Lung (tissue), 12 donors: ENCODE results near the gene ANKFN1. TPM values are rescaled to one million over a fixed set of nuclear protein-coding genes. Genes with fewer than 3 reads are reported as not detected.

ENCODE experiments used
- ATAC-seq: fragments of 200-7000 bp; cut with Tn5 transposase; one replicate; pipeline ENCODE4 v1.9.1; 2020; ENCODE audit warnings: moderate number of reproducible peaks; ENCODE audit not compliant: insufficient read depth, low FRiP score
- DNase-seq, 3 donors: peaks; one replicate each; pipeline ENCODE4 v3.0.0-alpha.2; 2013 to 2017
- H3K27ac ChIP-seq, 2 donors: one replicate each; pipeline ENCODE4 v1.5.1; 2013; ENCODE audit warnings: mild to moderate bottlenecking in 2 of 2, moderate library complexity in 2 of 2, control low read depth in 1 of 2, inconsistent platforms in 1 of 2, low read depth in 1 of 2, low read length in 1 of 2
- H3K27me3 ChIP-seq, 3 donors: one replicate each; pipeline ENCODE4 v1.5.1; 2013; ENCODE audit warnings: low read length in 2 of 3; ENCODE audit not compliant: control insufficient read depth in 3 of 3, insufficient read depth in 3 of 3
- H3K36me3 ChIP-seq, 4 donors: one replicate each; pipeline ENCODE4 v1.5.1; 2013; ENCODE audit warnings: low read length in 4 of 4, mild to moderate bottlenecking in 1 of 4, moderate library complexity in 1 of 4; ENCODE audit not compliant: control insufficient read depth in 4 of 4, insufficient read depth in 4 of 4
- H3K4me1 ChIP-seq, 5 donors: one replicate each; pipeline ENCODE4 v1.5.1; 2013; ENCODE audit warnings: low read length in 5 of 5, mild to moderate bottlenecking in 2 of 5, moderate library complexity in 1 of 5; ENCODE audit not compliant: control insufficient read depth in 5 of 5, insufficient read depth in 5 of 5
- H3K4me3 ChIP-seq: one replicate; pipeline ENCODE4 v1.5.1; 2013; ENCODE audit warnings: mild to moderate bottlenecking, control low read depth, moderate library complexity
- H3K9ac ChIP-seq, 2 donors: one replicate each; pipeline ENCODE4 v1.5.1; 2013; ENCODE audit warnings: low read length in 2 of 2, control low read depth in 1 of 2; ENCODE audit not compliant: insufficient read depth in 1 of 2
- H3K9me3 ChIP-seq, 4 donors: one replicate each; pipeline ENCODE4 v1.5.1; 2013; ENCODE audit warnings: low read length in 3 of 4, mild to moderate bottlenecking in 1 of 4, moderate library complexity in 1 of 4; ENCODE audit not compliant: control insufficient read depth in 4 of 4, insufficient read depth in 3 of 4
- CTCF ChIP-seq: IDR thresholded peaks from 2 replicates; pipeline ENCODE4 v1.5.1; 2012; ENCODE audit warnings: mild to moderate bottlenecking; ENCODE audit errors: control extremely low read depth, extremely low read depth
- WGBS, 2 donors: extraction: QIAGEN DNeasy Blood & Tissue Kit; methylation state at CpG; one replicate each; pipeline ENCODE4 v1.1.7; 2013; 5-methylcytosine and 5-hydroxymethylcytosine counted together
- polyA plus RNA-seq, 2 donors: library from polyadenylated mRNA; stranded (reverse); fragments of 200-250 nt; gene quantifications; one replicate each; pipeline ENCODE4 v1.2.1, GENCODE V29; 2013
- total RNA-seq, 2 donors: library from RNA; depleted of rRNA in 1 of 2; stranded (reverse); fragments of >200 nt in 1 of 2; gene quantifications; one replicate each; pipeline ENCODE4 v1.2.1, GENCODE V29; 2014 to 2021
- donor health status: control.
- donor health status: control.
- donor health status: Bipolar disorder and iron deficiency.
- donor health status: healthy.
- donor health status: DM: yes; HTN: yes; CAD: no.

The ANKFN1 gene
- total and polyA plus RNA-seq, 4 donors = 0.39 to 8.5 (median 3.4) TPM

DNA sequence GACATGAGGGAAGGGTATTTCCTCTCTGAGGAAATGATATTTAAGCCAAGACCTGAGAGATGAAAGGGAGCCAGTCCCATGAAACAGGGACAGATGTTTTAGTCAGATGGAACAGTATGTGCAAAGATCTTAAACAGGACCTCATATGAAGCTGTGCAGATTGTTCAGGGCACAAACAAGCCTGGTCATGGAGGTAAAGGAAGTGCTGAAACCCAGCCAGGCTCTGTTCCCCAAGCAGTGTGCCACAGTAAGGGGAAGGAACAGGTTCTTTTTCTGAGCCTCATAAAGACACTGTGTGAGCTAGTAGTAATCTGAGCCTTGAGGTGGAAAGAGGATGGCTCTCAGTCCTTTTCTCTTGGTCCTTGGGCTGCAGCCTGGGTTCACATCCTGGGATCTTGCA is 159.9 kb downstream of the ANKFN1 start:
- H3K36me3 ChIP-seq = no peaks in the 10 kb centered on the region
- H3K4me3 ChIP-seq = no peak overlapping the region
- H3K27ac ChIP-seq = no peak overlapping the region
- no peaks in the 10 kb centered on the region for H3K9me3 ChIP-seq
- H3K4me1 ChIP-seq = no peaks in the 10 kb centered on the region
- no peaks in the 10 kb centered on the region for H3K27me3 ChIP-seq
- DNase-seq (no peak), ATAC-seq (no peak)
- no peak overlapping the region for H3K9ac ChIP-seq
- TF ChIP-seq CTCF = no peak

GRCh38 chr17:56314026-56314425 is 160.8 kb downstream of the ANKFN1 start:
- DNase-seq (no peak), ATAC-seq (no peak)
- 17 to 70% methylated on average over 3 of the region's 3 CpGs for WGBS, 2 donors
- Histone ChIP-seq H3K9ac (no peak overlapping the region), H3K36me3 (no peaks in the 10 kb centered on the region), H3K4me3 (no peak overlapping the region), H3K4me1 (no peaks in the 10 kb centered on the region), H3K27me3 (no peaks in the 10 kb centered on the region), H3K27ac (no peak overlapping the region), H3K9me3 (no peaks in the 10 kb centered on the region)
- no peak for TF ChIP-seq CTCF

DNA sequence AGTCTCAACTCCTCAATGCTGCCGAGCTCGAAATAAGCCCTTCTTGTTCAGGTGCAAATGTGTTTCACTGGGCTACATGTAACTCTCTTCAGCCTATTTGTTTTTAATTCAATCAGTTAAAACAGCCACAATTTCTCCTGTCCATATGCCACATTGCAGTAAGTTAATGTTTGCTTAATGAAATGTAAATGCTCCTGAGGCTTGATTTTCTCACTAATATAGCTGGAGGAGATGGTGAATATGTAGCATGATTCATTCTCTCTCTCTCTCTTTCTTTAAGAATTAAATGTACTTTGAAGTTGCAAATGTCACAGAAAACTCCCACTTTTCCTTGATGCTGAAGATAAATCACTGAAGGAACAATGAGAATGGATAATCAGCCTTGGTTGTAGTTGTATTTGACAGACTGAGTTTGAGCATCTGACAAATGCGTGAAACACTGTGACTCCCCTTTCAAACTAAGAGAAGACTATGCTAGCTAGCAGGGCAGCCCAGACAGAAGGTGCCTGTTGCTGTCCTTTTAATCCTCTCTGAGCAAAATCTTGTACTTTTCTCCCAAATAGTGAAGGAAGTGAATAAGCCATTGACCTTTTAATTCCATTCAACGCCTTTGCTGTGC is 161.8 kb downstream of the ANKFN1 start:
- no peak for TF ChIP-seq CTCF
- Histone ChIP-seq H3K4me3 (no peak overlapping the region), H3K27me3 (no peaks in the 10 kb centered on the region), H3K9ac (no peak overlapping the region), H3K36me3 (no peaks in the 10 kb centered on the region), H3K4me1 (no peaks in the 10 kb centered on the region), H3K9me3 (no peaks in the 10 kb centered on the region), H3K27ac (no peak overlapping the region)
- 58 to 92% methylated on average over 4 of the region's 4 CpGs for WGBS, 2 donors
- no peak for DNase-seq
- no peak for ATAC-seq

GRCh38 chr17:56316604-56317003 is 163.3 kb downstream of the ANKFN1 start:
- Histone ChIP-seq H3K36me3 (no peaks in the 10 kb centered on the region), H3K27me3 (no peaks in the 10 kb centered on the region), H3K9me3 (no peaks in the 10 kb centered on the region), H3K4me3 (no peak overlapping the region), H3K4me1 (no peaks in the 10 kb centered on the region), H3K27ac (no peak overlapping the region), H3K9ac (no peak overlapping the region)
- TF ChIP-seq CTCF = no peak
- DNase-seq = no peak
- no peak for ATAC-seq
- 78 to 81% methylated on average over 1 of the region's 1 CpG for WGBS, 2 donors
